CD4-positive, alpha-beta T cell (primary cell): ENCODE results near the gene TBC1D14. TPM values are rescaled to one million over a fixed set of nuclear protein-coding genes. Genes with fewer than 3 reads are reported as not detected.

ENCODE experiments used
- ATAC-seq: fragments of 200-7000 bp; cut with Tn5 transposase; one replicate; pipeline ENCODE4 v1.10.0; 2022; ENCODE audit warnings: mild to moderate bottlenecking; ENCODE audit not compliant: poor library complexity
- CTCF ChIA-PET: fragments of 350-600 bp; sonication (Branson Sonifier 250); formaldehyde crosslinking; loops from one replicate; lab custom pipeline; 2021; ENCODE audit warnings: antibody characterized with exemption, inconsistent platforms; lab: Charles Lee
- POLR2A ChIA-PET: fragments of 350-600 bp; sonication (Branson Sonifier 250); formaldehyde crosslinking; loops from one replicate; lab custom pipeline; 2021; ENCODE audit warnings: antibody characterized with exemption, inconsistent platforms; lab: Charles Lee
- DNase-seq, 14 experiments: peaks; one replicate each; pipeline ENCODE4 v3.0.0-alpha.2; 2013 to 2020; ENCODE audit warnings: mixed read lengths in 2 of 14
- H3K27ac ChIP-seq, 2 donors: one replicate each; pipeline versions ENCODE4 v1.5.1 to v1.7.0; 2013; ENCODE audit warnings: low read length in 2 of 2, low read depth in 1 of 2, mild to moderate bottlenecking in 1 of 2
- H3K27me3 ChIP-seq, 2 experiments: 1 replicate in 1 of 2; 2 replicates in 1 of 2; pipeline versions ENCODE4 v1.6.1 to v1.7.0; 2013; ENCODE audit warnings: low read length in 2 of 2, control low read depth in 1 of 2, mild to moderate bottlenecking in 1 of 2, moderate library complexity in 1 of 2; ENCODE audit not compliant: insufficient read depth in 2 of 2, control insufficient read depth in 1 of 2
- H3K36me3 ChIP-seq: one replicate; pipeline ENCODE4 v1.6.1; 2013; ENCODE audit warnings: low read length, control low read depth; ENCODE audit not compliant: insufficient read depth
- H3K4me1 ChIP-seq: one replicate; pipeline ENCODE4 v1.6.1; 2013; ENCODE audit warnings: low read length, control low read depth; ENCODE audit not compliant: insufficient read depth
- H3K4me3 ChIP-seq: one replicate; pipeline ENCODE4 v1.5.1; 2013; ENCODE audit warnings: mild to moderate bottlenecking, low read length, moderate library complexity
- H3K9me3 ChIP-seq, 2 experiments: 1 replicate in 1 of 2; 2 replicates in 1 of 2; pipeline versions ENCODE4 v1.6.1 to v1.7.0; 2013; ENCODE audit warnings: low read length in 2 of 2, mild to moderate bottlenecking in 2 of 2, control low read depth in 1 of 2, moderate library complexity in 1 of 2; ENCODE audit not compliant: control insufficient read depth in 1 of 2, insufficient read depth in 1 of 2
- H3K27ac Mint-ChIP-seq: one replicate; pipeline ENCODE4 v1.8.0; 2020; ENCODE audit warnings: mixed read lengths
- H3K27me3 Mint-ChIP-seq: one replicate; pipeline ENCODE4 v1.8.0; 2021; ENCODE audit warnings: mixed read lengths
- H3K36me3 Mint-ChIP-seq: one replicate; pipeline ENCODE4 v1.8.0; 2021; ENCODE audit warnings: low read depth, mixed read lengths
- H3K4me1 Mint-ChIP-seq: one replicate; pipeline ENCODE4 v1.8.0; 2021; ENCODE audit warnings: low read depth, mixed read lengths
- H3K4me3 Mint-ChIP-seq: one replicate; pipeline ENCODE4 v1.8.0; 2020; ENCODE audit warnings: mild to moderate bottlenecking, mixed read lengths
- H3K9me3 Mint-ChIP-seq: one replicate; pipeline ENCODE4 v1.8.0; 2020; ENCODE audit warnings: mixed read lengths
- intact Hi-C, 2 experiments: fragments of 100-400 bp; cut with DNase I in 1 of 2; cut with micrococcal nuclease in 1 of 2; formaldehyde crosslinking; loops; one replicate each; pipeline versions ENCODE4 v1.15.1 to v1.9.0; 2023 to 2025; cut with DNase I, micrococcal nuclease
- total RNA-seq, 174 experiments: library from RNA in 2 of 174; stranded (reverse) in 2 of 174; gene quantifications; one replicate each; pipeline ENCODE4 v1.2.3 and lab custom pipeline; 2021 to 2026
- TF ChIP-seq, protein P1 (sequence below): fragments of 200-600 bp; IDR thresholded peaks from one replicate; pipeline ENCODE4 v1.8.0; 2022; ENCODE audit warnings: antibody characterized with exemption, mild to moderate bottlenecking

The TBC1D14 gene
- total RNA-seq, 2 experiments from 2014 or later = 31.2 to 34.1 TPM

DNA sequence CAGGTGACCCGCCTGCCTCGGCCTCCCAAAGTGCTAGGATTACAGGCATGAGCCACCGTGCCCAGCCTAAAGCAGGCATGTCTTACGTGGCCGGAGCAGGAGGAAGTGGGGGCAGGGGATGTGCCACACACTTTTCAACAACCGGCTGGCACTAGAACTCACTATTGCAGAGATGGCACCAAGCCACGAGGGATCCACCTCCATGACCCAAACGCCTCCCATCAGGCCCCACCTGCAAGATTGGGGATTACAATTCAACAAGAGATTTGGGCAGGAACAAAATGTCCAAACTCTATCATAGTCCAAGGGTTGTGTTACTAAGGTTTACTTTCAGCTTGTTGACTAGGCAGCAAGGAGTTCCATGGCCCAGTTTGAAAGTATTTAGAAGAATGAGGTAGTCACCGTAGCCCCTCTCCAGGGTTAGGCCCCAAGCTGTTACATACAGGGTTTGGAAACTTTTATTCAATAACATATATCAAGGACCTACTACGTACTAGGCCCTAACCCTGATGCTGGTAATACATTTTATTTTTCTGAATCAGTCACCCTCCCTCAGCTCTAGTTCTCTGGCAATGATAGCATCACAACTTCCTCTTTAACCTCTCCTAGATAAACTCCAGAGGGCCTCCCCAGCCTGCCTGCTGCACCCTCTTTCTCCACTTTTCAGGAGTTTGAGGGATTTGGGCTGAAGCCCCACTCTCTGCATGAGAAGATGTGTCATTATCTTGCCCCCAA is 18.0 kb upstream of the TBC1D14 start:
- peak; percentile 32 for ATAC-seq
- peaks cover 0 to 15% of the 10 kb centered on the region in 2 experiments for H3K9me3 ChIP-seq
- peaks cover 41% of the 10 kb centered on the region for H3K4me1 ChIP-seq
- no peaks in the 10 kb centered on the region for H3K27me3 ChIP-seq
- TF ChIP-seq, protein P1, sequence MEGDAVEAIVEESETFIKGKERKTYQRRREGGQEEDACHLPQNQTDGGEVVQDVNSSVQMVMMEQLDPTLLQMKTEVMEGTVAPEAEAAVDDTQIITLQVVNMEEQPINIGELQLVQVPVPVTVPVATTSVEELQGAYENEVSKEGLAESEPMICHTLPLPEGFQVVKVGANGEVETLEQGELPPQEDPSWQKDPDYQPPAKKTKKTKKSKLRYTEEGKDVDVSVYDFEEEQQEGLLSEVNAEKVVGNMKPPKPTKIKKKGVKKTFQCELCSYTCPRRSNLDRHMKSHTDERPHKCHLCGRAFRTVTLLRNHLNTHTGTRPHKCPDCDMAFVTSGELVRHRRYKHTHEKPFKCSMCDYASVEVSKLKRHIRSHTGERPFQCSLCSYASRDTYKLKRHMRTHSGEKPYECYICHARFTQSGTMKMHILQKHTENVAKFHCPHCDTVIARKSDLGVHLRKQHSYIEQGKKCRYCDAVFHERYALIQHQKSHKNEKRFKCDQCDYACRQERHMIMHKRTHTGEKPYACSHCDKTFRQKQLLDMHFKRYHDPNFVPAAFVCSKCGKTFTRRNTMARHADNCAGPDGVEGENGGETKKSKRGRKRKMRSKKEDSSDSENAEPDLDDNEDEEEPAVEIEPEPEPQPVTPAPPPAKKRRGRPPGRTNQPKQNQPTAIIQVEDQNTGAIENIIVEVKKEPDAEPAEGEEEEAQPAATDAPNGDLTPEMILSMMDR = no peak
- Mint-ChIP-seq H3K4me3 (peak overlapping the region; percentile 16), H3K4me1 (peaks cover 32% of the 10 kb centered on the region), H3K27ac (peak overlapping the region; percentile 78), H3K36me3 (no peaks in the 10 kb centered on the region), H3K9me3 (no peaks in the 10 kb centered on the region), H3K27me3 (no peaks in the 10 kb centered on the region)
- CTCF ChIA-PET = no interaction called here
- no peak overlapping the region for H3K27ac ChIP-seq
- peak overlapping the region; percentile 19 for H3K4me3 ChIP-seq
- no peaks in the 10 kb centered on the region for H3K36me3 ChIP-seq
- POLR2A ChIA-PET = interaction anchor here (1.0 kb wide), 1 partner anchor 17 kb away, joined by 7 read pairs; the partner anchor contains the start of gene TBC1D14
- DNase-seq = no peak
- intact Hi-C loops = no loop called here

DNA sequence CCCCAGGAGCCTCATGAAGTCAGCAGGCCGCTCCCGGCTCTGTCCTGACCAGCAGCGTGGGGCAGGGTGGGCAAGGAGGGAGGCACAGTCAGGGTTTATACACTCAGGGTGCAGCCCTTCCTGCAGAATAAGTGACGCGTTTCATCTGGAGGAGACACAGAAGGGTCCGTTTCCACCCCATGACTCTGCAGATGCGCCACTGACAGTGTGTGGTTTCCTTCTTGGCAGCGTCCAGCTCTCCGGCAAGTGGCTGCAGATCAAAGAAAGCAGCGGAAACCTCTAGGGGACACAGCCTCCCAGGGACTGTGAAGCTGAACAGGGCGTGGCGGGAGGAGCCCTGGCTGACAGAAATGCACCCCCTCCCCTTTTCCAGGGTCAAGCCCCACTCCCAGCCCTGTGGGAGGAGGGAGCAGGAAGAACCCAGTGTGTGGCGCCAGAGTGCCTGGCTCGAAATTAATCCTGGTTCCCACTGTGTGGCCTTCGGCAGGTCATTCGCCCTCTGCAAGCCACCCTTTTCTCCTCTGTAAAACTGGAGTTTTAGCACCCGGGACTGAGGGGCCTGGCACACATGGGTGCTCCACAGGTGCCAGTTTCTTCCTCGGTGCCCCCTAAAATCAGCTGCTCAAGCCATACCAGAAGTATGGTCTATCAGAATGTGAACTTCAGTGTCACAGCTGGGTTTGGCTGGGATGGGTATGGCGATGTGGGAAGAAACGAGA is 17.3 kb upstream of the TBC1D14 start:
- intact Hi-C loops = no loop called here
- POLR2A ChIA-PET = interaction anchor here (1.0 to 1.4 kb wide), 2 partner anchors 17 to 151 kb away, joined by 5 to 7 read pairs; partner anchors contain the start of genes TADA2B and TBC1D14
- Mint-ChIP-seq H3K27me3 (no peaks in the 10 kb centered on the region), H3K9me3 (no peaks in the 10 kb centered on the region), H3K4me1 (peaks cover 32% of the 10 kb centered on the region), H3K36me3 (no peaks in the 10 kb centered on the region), H3K4me3 (peak overlapping the region; percentile 20), H3K27ac (peak overlapping the region; percentile 78)
- H3K4me1 ChIP-seq = peaks cover 41% of the 10 kb centered on the region
- ATAC-seq = peak; percentile 80
- no peaks in the 10 kb centered on the region for H3K27me3 ChIP-seq
- DNase-seq = peak in 6 of 14 experiments; percentile 16 to 66 (median 56)
- H3K4me3 ChIP-seq = peak overlapping the region; percentile 19
- no peak overlapping the region for H3K27ac ChIP-seq
- CTCF ChIA-PET = interaction anchor here (0.9 kb wide), 1 partner anchor 22 kb away, joined by 4 read pairs; no protein-coding TSS in a partner anchor
- H3K9me3 ChIP-seq = peaks cover 0 to 15% of the 10 kb centered on the region in 2 experiments
- no peaks in the 10 kb centered on the region for H3K36me3 ChIP-seq
- TF ChIP-seq, protein P1 = no peak

DNA sequence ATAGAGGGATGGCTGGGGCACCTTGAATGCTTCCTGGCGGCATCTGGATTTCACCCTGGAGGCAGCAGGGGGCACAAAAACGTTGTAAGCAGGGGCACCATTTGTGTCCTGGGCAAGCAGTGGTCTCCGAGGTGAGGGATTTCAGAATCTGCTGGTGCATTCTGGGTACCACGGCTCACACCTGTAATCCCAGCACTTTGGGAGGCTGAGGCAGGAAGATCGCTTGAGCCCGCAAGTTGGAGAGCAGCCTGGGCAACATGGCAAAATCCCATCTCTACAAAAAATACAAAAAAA is 16.8 kb upstream of the TBC1D14 start:
- Histone ChIP-seq H3K9me3 (peaks cover 0 to 15% of the 10 kb centered on the region in 2 experiments), H3K36me3 (no peaks in the 10 kb centered on the region), H3K27me3 (no peaks in the 10 kb centered on the region), H3K27ac (no peak overlapping the region), H3K4me3 (no peak overlapping the region), H3K4me1 (peaks cover 41% of the 10 kb centered on the region)
- intact Hi-C loops = no loop called here
- DNase-seq (no peak), ATAC-seq (no peak)
- Mint-ChIP-seq H3K9me3 (no peaks in the 10 kb centered on the region), H3K4me1 (peaks cover 32% of the 10 kb centered on the region), H3K4me3 (no peak overlapping the region), H3K27me3 (no peaks in the 10 kb centered on the region), H3K36me3 (no peaks in the 10 kb centered on the region), H3K27ac (peak overlapping the region; percentile 78)
- TF ChIP-seq, protein P1 = no peak
- CTCF ChIA-PET = interaction anchor here (0.9 kb wide), 1 partner anchor 21 kb away, joined by 4 read pairs; no protein-coding TSS in a partner anchor
- POLR2A ChIA-PET = interaction anchor here (0.7 to 1.4 kb wide), 3 partner anchors 16 to 150 kb away, joined by 3 to 7 read pairs (median 5); partner anchors contain the start of genes TADA2B and TBC1D14
